ENCODE measurements around the gene THSD4.
"Not testable (repeated sequence)": the region's sequence is repeated elsewhere in the genome, so short reads cannot be mapped to it uniquely, and the experiment has no call there.

The THSD4 gene

DNA sequence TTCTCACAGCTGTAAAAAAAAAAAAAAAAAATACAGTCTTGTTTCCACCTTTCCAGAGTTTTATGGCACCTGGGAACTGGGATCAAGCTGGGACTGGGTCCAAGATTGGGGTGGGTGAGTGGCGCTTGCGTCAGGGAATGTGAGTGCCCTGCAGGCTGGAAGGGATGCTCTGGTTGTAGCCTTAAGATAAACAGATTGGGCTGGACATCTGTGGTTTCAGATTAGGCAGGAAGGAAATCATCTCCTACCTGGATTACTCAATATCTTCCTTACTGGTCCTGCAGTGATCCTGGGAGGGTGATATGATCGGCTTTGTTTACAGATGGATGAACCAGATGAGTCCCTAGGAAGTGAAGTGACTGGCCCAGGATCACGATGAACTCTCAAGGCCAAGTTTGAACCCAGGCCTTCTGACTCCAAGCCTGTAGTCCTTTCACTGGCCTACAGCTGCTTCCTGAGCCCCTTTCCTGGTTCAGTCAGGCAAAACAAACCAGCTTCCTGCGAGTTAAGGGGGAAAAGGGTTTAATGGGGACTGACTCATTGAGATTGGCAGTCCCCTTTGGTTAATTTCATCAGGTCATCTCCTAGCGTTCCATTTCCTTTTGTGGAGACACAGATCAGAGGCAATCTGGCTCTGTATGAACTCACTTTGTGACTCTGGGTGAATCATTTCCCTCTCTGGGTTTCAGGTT lies 179.8 kb downstream of the THSD4 start:
- DNase-seq (ENCODE audit: low spot score): no peak

DNA sequence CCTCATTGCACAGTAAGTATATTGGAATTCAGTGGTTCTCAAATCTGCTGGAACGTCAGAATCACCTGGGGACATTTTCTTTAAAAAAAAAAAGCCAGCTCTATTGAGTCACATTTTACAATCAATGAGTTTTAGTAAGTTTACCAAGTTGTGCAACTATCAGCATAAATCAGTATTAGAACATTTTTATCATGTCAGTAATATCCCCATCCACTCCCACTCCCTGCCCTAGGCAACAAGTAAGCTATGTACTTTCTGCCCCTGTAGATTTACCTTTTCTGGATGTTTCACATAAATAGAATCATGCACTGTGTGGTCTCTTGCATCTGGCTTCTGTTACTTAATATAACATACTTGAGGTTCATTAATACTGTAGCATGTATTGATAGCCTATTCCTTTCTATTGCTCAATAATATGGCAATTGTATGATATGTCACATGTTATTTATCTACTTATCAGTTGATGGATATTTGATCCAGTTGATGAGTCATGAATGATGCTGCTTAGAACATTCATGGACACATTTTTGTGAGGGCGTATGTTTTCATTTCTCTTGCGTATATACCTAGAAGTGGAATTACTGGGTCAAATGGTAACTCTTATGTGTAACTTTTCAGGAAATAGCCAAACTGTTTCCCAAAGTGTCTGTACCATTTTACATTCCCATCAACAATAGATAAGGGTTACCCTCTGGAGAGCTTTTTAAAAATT lies 180.5 kb downstream of the THSD4 start:
- DNase-seq (ENCODE audit: low spot score): no peak

DNA sequence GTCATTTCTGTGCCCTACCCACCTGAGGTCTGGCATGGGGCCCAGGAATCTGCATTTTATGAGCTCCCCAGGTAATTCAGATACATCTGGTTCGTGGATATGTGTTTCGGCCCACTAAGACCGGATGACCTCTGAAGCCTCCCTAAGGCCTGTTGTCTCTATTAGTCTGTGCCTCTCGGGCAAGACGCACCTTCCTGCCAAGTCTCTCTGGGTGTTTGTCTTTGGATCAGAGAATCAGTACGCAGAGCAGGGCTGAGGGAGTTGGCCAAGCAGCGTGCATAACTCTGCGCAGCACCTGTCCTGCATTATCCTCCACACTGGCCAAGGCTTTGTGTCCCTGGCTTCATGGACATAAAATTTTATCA lies 181.0 kb downstream of the THSD4 start:
- DNase-seq (ENCODE audit: low spot score): no peak

DNA sequence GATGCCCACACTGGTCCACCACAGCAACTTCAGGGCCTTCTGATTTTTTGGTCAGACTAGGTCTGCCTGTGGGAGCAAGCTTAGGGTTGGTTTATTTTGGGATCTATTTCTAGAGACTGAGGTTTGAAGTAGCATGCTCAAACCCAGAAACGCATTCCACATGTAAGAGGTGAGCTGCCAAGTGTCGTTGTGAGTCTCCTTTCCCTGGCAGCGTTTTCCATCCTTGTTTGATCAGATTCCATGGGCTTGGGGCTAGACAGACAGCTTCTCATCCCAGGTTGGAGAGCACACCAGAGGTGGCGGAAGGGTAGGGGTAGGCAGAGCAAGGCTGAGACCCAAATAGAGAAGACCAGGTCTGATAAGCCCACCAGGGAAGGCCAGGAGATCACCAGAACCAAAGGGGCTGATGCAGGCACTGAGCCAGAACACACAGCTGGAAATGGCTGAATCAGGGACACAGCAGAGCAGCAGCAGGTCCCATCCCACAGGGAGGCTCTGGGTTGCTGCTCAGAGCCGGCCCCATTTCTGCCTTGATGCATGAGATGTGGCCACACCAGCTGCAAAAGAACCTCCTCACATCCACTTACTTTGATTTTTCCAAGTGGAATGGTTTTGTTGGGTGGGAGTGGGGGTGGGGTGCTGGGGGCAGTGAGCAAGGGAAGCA lies 186.8 kb downstream of the THSD4 start:
- no peak for DNase-seq (ENCODE audit: low spot score)

DNA sequence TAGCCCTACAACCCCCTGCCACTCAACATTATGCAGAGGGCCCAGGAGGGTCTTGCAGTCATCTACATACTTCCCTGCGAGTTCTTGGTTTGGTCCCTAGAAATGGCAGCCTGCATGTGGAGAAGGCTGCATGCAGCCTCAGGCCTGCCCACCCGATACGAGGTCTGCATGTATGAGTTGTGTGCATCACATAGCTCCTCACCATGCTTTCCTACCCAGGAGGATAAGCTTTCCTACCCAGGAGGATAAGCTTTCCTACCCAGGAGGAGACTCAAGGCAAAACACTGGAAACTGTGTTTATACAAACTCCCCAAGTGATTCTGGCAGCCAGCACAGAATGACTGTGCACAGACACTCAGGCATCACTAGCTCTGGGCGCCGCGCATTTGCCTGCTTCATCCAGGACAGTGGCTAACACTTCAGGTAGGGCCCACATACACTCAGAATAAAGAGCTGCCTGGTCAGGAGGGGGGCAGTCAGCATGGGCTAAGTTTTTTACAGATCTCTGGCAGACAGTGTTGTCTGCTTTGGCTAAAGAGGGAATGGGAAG lies 187.7 kb downstream of the THSD4 start:
- no peak for DNase-seq (ENCODE audit: low spot score)

DNA sequence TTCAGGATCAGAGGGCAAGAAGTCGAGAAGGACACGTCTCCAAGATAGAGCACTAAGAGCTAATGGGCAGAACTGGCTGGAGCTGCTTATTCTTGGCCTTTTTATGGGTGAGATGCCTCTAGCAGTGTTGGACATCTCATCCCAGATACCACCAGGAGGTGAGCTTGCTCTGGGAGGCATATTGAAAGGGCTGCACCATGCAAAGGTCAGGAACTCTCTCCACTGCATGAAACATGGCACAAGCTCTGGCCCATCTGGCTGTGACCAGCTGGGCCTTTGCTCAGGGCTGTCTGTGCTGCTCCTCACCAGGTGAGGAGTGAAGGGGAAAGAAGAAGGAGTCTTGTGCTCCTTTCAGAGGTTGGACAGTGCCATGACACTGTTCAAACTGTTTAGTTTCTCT lies 188.7 kb downstream of the THSD4 start:
- DNase-seq (ENCODE audit: low spot score): no peak

DNA sequence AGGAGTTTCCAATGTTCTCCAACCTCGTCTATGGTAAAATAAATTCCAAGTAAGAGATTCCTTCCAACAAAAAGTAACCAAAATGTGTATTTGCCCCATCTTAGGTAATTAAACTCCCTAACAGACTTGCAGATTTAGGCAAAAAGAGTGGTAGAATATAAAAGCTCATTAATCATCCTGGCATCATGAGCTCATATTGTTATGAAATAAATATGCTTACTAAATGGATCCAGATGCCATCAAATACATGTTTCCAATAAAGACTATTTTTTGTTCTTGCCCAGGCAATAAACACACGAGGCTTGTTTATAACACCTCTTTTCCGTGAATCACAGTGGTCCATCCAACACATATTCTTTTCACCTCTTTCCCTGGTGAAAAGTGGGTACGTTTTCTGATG lies 189.4 kb downstream of the THSD4 start:
- no peak for DNase-seq (ENCODE audit: low spot score)

DNA sequence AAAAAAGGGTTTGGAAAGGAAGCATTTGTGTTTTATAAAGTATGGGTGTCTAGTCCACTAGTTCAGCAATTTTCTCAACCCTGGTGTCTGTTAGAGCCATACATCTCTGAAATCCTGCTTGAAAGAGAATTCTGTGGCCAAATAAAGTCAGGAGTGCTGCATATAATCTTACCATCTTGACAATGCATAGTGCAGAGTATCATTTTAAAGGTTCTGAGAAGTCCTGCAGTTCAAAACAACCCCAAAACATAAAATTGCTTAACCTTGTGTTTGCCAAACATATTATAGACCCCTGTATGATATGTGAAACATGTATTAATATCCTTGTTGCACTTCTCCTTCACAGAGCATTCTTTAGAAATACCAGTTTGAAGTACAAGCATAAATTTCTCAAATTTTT lies 191.3 kb downstream of the THSD4 start:
- DNase-seq (ENCODE audit: low spot score): no peak

DNA sequence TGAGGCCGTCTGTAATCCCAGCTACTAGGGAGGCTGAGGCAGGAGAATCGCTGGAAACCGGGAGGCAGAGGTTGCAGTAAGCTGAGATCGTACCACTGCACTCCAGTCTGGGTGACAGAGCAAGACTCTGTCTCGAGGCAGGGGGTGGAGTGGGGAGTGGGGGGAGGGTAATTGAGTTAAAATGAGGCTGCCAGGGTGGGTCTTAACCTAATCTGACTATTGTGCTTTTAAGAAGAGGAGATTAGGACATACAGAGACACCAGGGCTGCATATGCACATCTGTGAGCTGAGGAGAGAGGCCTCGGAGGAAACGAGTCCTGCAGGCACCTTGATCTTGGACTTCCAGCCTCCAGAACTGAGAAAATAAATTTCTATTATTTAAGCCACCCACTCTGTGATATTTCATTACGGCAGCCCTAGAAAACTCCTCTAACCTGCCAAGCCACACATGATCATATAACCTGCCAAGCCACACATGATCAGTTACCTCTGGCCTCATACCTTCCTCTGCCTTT lies 197.0 kb downstream of the THSD4 start:
- DNase-seq (ENCODE audit: low spot score): no peak

DNA sequence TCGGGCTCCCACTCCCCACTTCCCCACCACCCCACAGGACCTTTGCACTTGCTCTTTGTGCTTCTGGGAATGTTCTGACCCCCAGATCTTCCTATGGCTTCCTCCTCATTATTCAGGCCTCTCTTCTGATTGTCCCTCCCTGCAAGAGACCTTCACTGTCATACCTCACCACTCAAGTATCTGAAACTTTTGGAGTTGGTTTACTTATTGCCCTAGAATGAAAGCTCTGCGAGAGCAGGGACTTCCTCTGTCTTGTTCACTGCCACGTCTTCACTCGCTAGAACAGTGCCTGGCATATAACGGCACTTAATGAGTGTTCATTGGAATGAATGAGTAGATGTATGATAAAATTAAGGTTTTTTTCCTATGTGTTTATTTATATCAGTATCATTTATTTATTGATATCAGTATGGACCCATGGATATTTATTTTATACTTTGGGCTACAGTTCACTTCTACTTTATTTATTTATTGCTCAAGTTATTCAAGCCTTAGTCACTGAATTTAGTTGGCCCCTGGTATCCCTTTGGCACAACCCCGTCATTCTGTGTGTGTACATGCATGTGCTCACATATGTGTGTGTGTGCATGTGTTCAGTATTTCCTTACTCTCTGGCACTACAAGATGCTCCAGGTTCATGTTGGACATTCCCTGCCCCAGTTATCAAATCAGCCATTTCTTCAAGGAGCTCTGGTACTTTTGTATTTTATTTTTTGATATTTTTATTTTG lies 197.6 kb downstream of the THSD4 start:
- DNase-seq (ENCODE audit: low spot score): no peak

DNA sequence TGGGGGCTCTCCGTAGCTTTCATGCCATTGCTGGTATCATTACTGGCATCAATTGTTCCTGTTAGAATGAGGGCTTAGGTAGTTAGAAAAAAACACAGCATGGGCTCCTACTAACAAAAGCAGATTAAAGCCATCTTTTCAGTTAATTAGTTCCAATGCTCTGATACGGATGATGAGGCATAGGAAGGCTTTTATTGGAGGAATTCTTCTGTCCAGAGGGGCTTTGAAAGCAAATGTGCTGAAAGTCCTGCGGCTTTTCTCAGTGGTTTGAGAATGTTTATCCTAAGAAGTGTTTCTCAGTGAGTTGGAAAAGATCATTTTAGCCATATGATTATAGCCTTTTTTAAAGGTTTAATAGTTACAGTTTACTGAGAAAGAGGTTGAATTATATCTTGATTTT lies 198.5 kb downstream of the THSD4 start:
- no peak for DNase-seq (ENCODE audit: low spot score)

DNA sequence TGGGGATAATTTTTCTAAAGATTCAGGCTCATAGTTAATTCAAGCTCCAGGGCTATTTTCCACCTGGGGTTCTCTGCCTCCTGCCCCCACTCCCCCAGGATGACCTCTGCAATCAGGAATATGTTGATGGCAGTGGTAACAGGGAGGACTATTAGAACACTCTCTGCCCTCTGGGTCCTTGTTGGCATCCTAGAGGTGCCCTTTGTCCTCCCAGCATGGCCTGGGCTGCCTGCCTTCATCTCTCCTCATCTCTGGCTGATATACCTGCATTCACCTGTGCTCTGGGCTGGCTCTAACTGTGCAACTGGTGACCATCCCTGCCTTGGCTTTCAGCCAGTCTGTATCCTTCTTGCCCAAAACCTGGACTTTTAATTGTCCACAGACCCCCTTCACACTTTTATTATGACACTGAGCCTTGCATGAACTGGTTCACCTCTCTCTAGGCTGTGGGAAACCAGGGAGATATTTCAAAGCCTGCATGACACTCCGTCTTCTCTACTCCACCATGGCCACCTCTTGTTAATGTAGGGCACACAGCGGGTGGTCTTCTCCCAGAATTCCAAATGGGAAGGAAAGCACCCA lies 199.8 kb downstream of the THSD4 start:
- DNase-seq (ENCODE audit: low spot score): no peak

DNA sequence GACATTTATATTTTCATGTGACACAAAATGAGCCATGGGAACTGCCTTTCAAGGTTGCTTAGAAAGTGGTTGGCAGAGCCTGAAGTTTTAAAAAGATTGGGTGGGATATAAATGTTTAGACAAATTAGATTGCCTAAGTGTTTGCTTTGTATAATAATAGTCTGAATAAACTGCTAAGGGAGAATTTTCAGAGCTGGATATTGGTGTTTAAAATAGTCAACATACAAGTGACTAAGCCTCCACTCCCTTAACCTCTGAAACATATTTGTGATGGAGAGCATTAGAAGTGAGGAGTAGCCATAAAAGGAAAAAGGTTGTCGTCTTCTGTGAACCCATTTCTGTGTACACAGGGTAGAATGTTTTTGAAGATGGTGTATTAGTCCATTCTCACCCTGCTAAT lies 201.6 kb downstream of the THSD4 start:
- no peak for DNase-seq (ENCODE audit: low spot score)

DNA sequence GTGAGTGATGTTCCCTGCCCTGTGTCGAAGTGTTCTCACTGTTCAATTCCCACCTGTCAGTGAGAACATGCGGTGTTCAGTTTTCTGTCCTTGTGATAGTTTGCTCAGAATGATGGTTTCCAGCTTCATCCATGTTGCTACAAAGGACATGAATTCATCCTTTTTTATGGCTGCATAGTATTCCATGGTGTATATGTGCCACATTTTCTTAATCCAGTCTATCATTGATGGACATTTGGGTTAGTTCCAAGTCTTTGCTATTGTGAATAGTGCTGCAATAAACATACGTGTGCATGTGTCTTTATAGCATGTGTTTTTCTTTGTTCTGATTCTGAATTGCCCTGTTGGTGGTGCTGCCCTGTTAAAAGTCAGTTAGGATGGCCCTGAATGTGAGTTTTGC lies 204.2 kb downstream of the THSD4 start:
- not testable (repeated sequence) for DNase-seq (ENCODE audit: low spot score)

DNA sequence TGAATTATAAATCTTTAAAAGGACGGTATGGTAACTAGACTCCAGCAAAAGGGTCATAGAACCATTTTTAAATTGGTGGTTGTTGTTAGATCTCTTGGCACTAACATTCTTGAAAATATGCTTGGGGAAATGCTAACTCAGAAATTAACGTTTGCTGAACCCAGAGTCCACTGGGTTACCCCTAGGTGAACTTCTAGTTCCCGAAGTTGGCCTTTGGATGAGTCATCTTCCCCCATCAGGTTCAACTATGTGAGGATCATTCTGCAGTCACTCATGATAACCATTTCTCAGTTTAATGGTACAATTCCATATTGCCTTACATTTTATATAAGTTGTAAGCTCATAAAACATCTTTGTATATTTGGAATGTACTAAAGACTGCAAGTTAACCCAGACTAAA lies 204.7 kb downstream of the THSD4 start:
- no peak for DNase-seq (ENCODE audit: low spot score)

DNA sequence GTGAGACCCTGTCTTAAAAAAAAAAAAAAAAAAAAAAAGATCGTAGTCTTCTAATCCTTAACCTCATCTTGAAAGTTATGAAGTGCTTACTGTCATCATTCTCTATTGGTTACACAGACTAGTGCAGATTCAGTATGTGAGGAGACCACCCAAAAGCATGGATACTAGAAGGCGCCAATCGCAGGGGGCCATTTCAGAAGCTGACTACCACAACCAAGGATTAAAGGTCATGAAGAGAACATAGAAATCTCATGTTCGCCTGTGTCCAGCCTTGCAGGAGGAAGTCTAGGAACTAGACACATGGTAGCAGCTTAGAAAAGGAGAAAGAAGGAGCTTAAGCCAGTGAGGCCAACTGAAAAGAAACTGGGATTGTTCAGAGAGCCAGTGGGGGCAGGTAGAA lies 207.8 kb downstream of the THSD4 start:
- no peak for DNase-seq (ENCODE audit: low spot score)

DNA sequence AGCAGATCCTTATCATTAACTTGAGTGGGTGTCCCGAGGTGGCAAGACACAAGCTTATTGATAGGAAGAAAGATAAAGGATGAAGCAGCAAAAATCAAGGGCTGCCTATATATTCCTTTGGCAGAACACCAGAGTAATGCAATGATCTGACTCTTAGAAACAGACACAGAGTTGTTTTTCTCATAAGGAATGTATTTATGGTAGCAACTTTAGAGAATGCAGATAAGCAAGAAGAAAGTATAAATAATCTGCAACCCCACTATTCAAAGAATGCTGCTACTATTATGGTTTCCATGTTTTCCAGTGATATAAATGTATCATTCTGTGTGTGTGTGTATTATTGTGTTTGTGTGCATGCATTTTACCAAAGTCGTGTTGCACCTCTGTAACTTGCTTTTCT lies 208.3 kb downstream of the THSD4 start:
- DNase-seq (ENCODE audit: low spot score): no peak

DNA sequence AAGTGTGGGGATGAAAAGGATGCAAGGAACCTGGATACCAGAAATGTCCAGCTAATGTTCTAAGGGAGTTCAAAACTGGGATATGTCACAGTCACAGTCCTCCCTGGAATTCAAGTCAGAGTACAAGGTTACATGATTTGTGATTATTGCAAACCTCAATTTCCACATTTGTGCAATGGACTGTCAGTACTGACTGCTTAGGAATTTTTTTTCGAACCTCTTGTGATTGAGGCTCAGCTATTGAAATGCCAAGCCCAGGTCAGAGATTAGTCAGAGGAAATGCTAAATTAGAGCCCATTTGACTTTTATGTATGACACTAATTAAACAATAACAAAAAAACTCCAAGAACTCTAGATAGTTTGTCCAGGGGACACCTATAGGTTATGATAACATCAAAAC lies 210.2 kb downstream of the THSD4 start:
- no peak for DNase-seq (ENCODE audit: low spot score)

DNA sequence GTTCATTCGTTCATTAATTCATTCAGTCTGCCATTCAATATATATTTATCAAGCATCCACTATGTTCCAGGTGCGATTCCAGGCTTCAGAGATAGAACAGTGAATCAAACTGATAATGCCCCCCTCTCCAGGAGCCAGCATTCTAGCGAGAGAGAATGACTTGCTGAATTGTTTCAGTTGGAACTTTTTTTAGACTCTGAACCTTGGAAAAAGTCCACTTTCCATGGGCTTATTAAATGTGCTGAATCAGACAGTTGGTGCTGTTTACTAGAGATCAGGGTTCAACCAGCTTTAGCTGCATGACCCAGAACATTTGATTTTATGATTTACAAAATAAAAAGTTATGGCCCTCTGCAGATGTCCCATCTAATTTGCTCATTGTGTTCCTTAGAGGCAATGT lies 213.2 kb downstream of the THSD4 start:
- no peak for DNase-seq (ENCODE audit: low spot score)

DNA sequence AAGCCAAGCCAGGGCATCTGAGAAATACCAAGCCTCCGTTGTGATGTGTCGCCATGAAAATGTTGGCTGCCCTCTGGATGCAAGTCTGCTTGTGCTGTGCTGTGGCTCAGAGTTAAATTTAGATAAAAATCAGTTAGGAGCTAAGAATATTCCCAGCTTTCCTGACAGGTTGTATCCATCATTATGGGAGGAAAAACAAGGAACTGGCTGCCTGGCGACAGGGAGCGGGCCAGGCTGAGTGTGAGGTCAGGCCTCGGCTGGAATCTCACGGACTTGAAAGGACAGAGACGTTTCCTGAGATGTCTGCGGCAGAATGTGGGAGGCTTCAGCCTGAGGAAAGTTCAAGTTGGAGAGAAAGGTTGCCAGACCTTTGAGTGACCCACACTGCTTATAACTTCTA lies 213.8 kb downstream of the THSD4 start:
- DNase-seq (ENCODE audit: low spot score): no peak

DNA sequence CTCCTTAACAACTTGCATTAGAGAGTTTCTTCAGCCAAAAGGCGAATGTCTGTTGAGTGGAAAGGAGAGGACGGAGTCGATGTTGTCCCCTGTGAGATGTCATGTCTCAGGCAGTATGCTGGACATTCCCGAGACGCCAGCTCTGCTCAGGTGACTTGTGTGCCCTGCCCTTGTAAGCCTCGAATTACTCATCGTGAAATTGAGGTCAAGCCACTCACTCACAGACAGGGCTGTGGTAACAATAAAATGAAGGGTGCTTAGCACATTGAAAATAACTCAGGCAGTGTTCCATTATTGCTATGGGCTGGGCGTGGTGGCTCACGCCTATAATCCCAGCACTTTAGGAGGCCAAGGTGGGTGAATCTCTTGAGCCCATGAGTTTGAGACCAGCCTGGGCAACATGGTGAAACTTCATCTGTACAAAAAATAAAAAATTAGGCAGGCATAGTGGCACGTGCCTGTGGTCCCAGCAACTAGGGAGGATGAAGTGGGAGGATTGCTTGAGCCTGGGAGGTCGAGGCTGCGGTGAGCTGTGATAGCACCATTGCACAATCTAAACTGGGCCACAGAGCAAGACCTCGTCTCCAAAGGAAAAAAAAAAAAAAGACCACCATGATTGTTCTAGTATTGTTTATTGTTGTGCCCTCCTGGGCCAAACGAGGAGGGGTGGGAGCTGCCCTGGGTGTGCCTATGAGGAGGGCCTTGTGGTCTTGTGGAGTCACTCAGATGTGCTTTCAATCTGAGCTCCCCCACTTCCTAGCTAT lies 214.4 kb downstream of the THSD4 start:
- no peak for DNase-seq (ENCODE audit: low spot score)

All from left forelimb (tissue), 1 donor.